ENCODE measurements around the gene EFNB2. TPM values are rescaled to one million over a fixed set of nuclear protein-coding genes. Genes with fewer than 3 reads are reported as not detected.

EFNB2 gene
- total and polyA plus RNA-seq, 9 of the 15 experiments (the other 6 are each of a cell fraction or from before 2014, with no cell fraction given), result 0.01 to 0.29 (median 0.18) TPM

DNA sequence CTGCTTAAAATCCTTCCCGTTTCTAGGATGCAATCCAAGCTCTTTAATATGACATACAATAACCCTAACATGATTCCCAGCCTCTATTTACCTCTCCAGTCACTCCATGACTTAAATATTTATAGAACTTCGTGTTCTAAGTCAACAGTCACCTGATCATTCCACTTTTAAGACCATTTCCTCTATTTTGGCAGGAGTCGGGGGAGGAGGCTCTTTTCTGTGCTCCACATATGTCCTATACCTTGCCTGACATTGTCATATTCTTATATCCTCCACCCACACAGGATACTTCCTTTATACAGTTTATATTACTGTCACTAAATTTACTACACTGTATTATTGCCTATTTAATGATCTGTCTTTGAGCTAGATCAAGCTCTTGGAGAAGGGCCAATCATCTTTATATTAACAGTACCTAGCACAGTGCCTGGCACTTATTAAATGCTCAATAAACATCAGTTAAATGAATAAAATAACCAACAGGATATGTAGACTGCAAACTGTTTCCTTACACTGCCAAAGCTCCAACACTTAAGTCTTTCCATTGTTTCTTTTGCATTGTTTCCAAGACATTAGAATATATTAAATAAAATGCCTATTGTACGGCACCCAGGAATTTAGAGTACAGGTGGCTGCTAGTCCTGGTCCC lies 29.8 kb upstream of the EFNB2 start:
- Histone ChIP-seq H3K4me3 (peak overlapping the region; percentile 85), H3K9ac (ENCODE audit: insufficient read depth in 1 of 2, low read depth in 2 of 2, low read length in 2 of 2) (peak overlapping the region in 1 of 2 experiments; percentile 31; a peak in 1 of 4 replicates), H4K20me1 (replicated peaks; ENCODE audit: control insufficient read depth, insufficient read depth, low read length) (peaks cover 46% of the 10 kb centered on the region), H3K9me3 (replicated peaks; ENCODE audit: control insufficient read depth, insufficient read depth, low read depth, low read length) (no peaks in the 10 kb centered on the region), H2AFZ (ENCODE audit: low read depth, low read length) (no peak overlapping the region), H3K79me2 (ENCODE audit: control insufficient read depth, insufficient read depth, low read length) (peaks cover 80% of the 10 kb centered on the region), H3K4me2 (ENCODE audit: insufficient read depth, low read length) (peak overlapping the region; percentile 85), H3K4me1 (replicated peaks in 1 of 2; ENCODE audit: control insufficient read depth in 2 of 2, insufficient read depth in 2 of 2, low read length in 2 of 2) (peaks cover 0 to 32% of the 10 kb centered on the region in 2 experiments; a peak in 3 of 5 replicates), H3K27me3 (ENCODE audit: control insufficient read depth in 2 of 2, insufficient read depth in 2 of 2, low read length in 2 of 2) (no peaks in the 10 kb centered on the region), H3K36me3 (ENCODE audit: control insufficient read depth, insufficient read depth, low read length) (peaks cover 4% of the 10 kb centered on the region; the same call in 2 of the 3 replicates), H3K9me1 (ENCODE audit: control insufficient read depth, insufficient read depth, low read length) (peaks cover 10% of the 10 kb centered on the region), H3K27ac (ENCODE audit: extremely low read depth, low read depth, low read length) (no peak overlapping the region)
- in situ Hi-C loops (cut with MboI), result no loop called here
- FAIRE-seq (no peak), ATAC-seq (no peak), DNase-seq (ENCODE audit: extremely low read depth in 1 of 4, low spot score in 3 of 4) (no peak)
- TF ChIP-seq ZMIZ1 (IDR thresholded peaks at IDR 0.05; ENCODE audit: low read depth in 2 of 2, low read length in 2 of 2) (no peak), SPI1 (IDR thresholded peaks at IDR 0.05; ENCODE audit: borderline replicate concordance, low read depth, low read length) (peak; percentile 39; the same call in 1 of the 2 replicates)
- ChIA-PET CTCF (ENCODE audit: low intra/inter-chr PET ratio) (no interaction called here), POLR2A (interaction anchor here (1.0 kb wide), 2 partner anchors 9 to 23 kb away, joined by 3 read pairs; no protein-coding TSS in a partner anchor)
- no TSS peak for BruUV-seq (replicated peaks)
- WGBS (ENCODE audit: insufficient coverage, low coverage, missing lambda C conversion rate), result 13% methylated on average over 4 of the region's 4 CpGs
- intact Hi-C loops (cut with micrococcal nuclease), result no loop called here

All from K562 (cell line).